ENCODE results near the gene MEIS1. TPM values are rescaled to one million over a fixed set of nuclear protein-coding genes. Genes with fewer than 3 reads are reported as not detected.

Gene MEIS1
- total RNA-seq, 1 experiment from 2014 or later: 4.4 TPM

DNA sequence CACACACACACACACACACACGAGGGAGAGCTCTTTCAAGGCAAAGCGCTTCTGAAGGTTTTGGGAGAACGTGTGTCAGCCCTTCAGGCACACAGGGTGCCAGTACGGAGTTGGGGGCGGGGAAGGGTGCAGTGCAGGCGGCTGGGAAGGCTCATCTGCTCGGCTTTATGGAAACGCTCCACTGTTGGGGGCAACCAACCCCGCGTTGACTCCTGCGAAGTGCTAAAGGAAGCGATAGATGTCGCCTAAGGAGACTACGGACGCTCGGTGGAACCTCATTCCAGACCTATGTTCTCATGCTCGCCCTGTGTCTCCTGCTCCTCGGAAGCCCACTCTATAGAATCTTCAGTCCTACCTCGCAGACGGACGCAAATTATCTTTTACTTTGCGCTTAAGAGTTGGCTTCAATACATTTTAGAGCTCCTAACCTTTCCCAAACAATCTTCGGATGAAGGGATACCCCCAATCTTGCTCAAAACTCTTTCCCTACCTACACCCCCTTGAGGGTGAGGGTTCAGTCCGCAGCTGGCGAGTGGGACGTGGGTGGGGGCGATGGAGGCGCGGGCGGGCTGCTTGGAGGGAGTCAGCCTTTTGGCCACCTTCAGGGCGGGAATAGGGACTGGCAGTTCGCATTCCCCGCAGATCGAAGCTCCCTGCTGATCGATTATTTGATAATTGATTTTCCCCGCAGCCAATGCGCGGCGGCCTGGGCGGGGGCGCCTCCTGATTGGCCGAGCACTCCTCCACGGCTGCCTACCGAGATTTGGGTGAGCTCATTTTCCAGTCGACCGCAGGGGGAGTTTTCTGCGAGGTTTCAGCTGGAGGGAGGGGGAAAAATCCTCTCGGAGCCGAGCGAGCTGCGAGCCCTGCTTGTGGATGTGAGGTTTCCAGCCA lies 1.9 kb upstream of the MEIS1 start:
- ChIA-PET CTCF (interaction anchor here (0.6 to 2.3 kb wide), 21 partner anchors 9 to 1606 kb away, joined by 3 to 11 read pairs (median 4); no protein-coding TSS in a partner anchor), POLR2A (interaction anchor here (0.6 to 5.0 kb wide), 43 partner anchors 8 to 1218 kb away, joined by 3 to 48 read pairs (median 4); no protein-coding TSS in a partner anchor)
- Mint-ChIP-seq H3K9me3 (ENCODE audit: unreplicated experiment) (no peaks in the 10 kb centered on the region), H3K27ac (ENCODE audit: low read depth, unreplicated experiment) (peak overlapping the region; percentile 89), H3K4me3 (ENCODE audit: unreplicated experiment) (peak overlapping the region; percentile 84), H3K36me3 (ENCODE audit: insufficient read depth, unreplicated experiment) (peaks cover 4% of the 10 kb centered on the region), H3K4me1 (ENCODE audit: insufficient read depth, unreplicated experiment) (peaks cover 6% of the 10 kb centered on the region), H3K27me3 (ENCODE audit: insufficient read depth, unreplicated experiment) (no peaks in the 10 kb centered on the region)
- DNase-seq (ENCODE audit: unreplicated experiment): peak; percentile 94
- TF ChIP-seq, protein P1, sequence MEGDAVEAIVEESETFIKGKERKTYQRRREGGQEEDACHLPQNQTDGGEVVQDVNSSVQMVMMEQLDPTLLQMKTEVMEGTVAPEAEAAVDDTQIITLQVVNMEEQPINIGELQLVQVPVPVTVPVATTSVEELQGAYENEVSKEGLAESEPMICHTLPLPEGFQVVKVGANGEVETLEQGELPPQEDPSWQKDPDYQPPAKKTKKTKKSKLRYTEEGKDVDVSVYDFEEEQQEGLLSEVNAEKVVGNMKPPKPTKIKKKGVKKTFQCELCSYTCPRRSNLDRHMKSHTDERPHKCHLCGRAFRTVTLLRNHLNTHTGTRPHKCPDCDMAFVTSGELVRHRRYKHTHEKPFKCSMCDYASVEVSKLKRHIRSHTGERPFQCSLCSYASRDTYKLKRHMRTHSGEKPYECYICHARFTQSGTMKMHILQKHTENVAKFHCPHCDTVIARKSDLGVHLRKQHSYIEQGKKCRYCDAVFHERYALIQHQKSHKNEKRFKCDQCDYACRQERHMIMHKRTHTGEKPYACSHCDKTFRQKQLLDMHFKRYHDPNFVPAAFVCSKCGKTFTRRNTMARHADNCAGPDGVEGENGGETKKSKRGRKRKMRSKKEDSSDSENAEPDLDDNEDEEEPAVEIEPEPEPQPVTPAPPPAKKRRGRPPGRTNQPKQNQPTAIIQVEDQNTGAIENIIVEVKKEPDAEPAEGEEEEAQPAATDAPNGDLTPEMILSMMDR (IDR thresholded peaks at IDR 0.05; ENCODE audit: unreplicated experiment): no peak
- BruUV-seq (replicated peaks): no TSS peak
- intact Hi-C loops (cut with micrococcal nuclease): loop anchor here (1.0 to 5.0 kb wide), 4 partner anchors 416 to 1598 kb away; no protein-coding TSS in a partner anchor

DNA sequence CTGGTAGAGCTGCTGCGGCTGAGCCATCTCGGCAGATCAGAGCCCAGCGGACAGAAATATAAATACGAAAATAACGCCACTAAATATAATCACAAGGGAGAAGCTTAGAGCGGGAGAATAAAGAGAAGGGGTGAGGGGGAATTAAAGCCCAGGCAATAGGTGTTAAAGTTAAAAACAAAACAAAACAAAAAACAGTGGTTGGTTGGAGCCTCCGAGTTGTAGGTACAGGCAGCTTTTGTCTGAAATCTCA lies 1.3 kb upstream of the MEIS1 start:
- peak overlapping the region; percentile 84 for H3K4me3 Mint-ChIP-seq (ENCODE audit: unreplicated experiment)
- ChIA-PET CTCF (interaction anchor here (0.6 to 2.3 kb wide), 22 partner anchors 9 to 1605 kb away, joined by 3 to 11 read pairs (median 4); no protein-coding TSS in a partner anchor), POLR2A (interaction anchor here (0.7 to 5.0 kb wide), 55 partner anchors 9 to 1598 kb away, joined by 3 to 48 read pairs (median 4); no protein-coding TSS in a partner anchor)
- H3K27me3 Mint-ChIP-seq (ENCODE audit: insufficient read depth, unreplicated experiment): no peaks in the 10 kb centered on the region
- no peaks in the 10 kb centered on the region for H3K9me3 Mint-ChIP-seq (ENCODE audit: unreplicated experiment)
- peak overlapping the region; percentile 89 for H3K27ac Mint-ChIP-seq (ENCODE audit: low read depth, unreplicated experiment)
- DNase-seq (ENCODE audit: unreplicated experiment): no peak
- intact Hi-C loops (cut with micrococcal nuclease): loop anchor here (1.0 to 5.0 kb wide), 4 partner anchors 416 to 1598 kb away; no protein-coding TSS in a partner anchor
- H3K36me3 Mint-ChIP-seq (ENCODE audit: insufficient read depth, unreplicated experiment): peaks cover 10% of the 10 kb centered on the region
- TF ChIP-seq, protein P1 (IDR thresholded peaks at IDR 0.05; ENCODE audit: unreplicated experiment): no peak
- H3K4me1 Mint-ChIP-seq (ENCODE audit: insufficient read depth, unreplicated experiment): peaks cover 6% of the 10 kb centered on the region
- no TSS peak for BruUV-seq (replicated peaks)

DNA sequence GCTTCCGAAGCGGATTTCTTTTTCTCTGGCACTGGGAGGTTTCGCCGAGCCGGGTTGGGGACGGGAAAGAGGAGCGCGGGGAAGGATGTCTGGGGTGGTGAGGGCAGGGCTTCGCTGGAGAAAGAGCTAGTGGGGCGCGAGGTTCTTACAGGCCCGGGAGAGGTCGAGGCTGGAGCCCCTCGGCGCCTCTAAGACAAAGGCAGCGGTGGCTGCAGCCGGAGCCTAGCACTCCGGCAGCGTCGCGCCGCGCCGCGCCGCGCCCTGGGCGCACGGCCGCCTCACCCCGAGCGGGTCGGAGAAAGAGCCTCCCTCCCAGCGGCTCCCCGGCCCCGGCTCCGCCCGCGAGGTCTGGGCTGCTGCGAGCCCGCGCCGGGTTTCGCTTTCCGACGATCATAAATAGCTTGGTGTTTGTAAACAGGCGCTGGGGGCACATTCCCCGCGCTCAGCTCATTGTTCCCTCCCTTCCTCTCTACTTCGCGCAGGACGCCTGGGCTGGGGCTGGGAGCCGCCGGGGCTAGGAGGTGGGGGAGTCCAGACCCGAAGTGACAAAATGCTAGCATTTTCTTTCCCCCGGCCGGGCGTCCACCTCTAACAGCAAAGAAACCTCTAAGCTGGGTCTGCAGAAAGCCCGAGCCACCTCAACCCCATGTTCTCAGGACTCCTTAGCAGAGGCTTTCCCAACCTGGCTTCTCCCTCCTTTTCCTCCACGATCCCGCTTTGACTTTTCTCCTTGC lies 813 bp upstream of the MEIS1 start:
- Mint-ChIP-seq H3K36me3 (ENCODE audit: insufficient read depth, unreplicated experiment) (peaks cover 15% of the 10 kb centered on the region), H3K27me3 (ENCODE audit: insufficient read depth, unreplicated experiment) (no peaks in the 10 kb centered on the region), H3K9me3 (ENCODE audit: unreplicated experiment) (no peaks in the 10 kb centered on the region), H3K27ac (ENCODE audit: low read depth, unreplicated experiment) (peak overlapping the region; percentile 89), H3K4me3 (ENCODE audit: unreplicated experiment) (peak overlapping the region; percentile 84), H3K4me1 (ENCODE audit: insufficient read depth, unreplicated experiment) (peaks cover 6% of the 10 kb centered on the region)
- TF ChIP-seq, protein P1 (IDR thresholded peaks at IDR 0.05; ENCODE audit: unreplicated experiment): no peak
- DNase-seq (ENCODE audit: unreplicated experiment): peak; percentile 68
- POLR2A ChIA-PET: interaction anchor here (0.6 to 5.0 kb wide), 80 partner anchors 9 to 1597 kb away, joined by 3 to 48 read pairs (median 4); no protein-coding TSS in a partner anchor
- CTCF ChIA-PET: interaction anchor here (0.6 to 2.3 kb wide), 24 partner anchors 10 to 1597 kb away, joined by 3 to 11 read pairs (median 3); no protein-coding TSS in a partner anchor
- BruUV-seq (replicated peaks): no TSS peak
- intact Hi-C loops (cut with micrococcal nuclease): loop anchor here (1.0 to 5.0 kb wide), 5 partner anchors 417 to 1597 kb away; no protein-coding TSS in a partner anchor
